H1 (cell line): Measurements from ENCODE around the gene NID1. TPM values are rescaled to one million over a fixed set of nuclear protein-coding genes. Genes with fewer than 3 reads are reported as not detected.

ENCODE experiments used
- RAD21 ChIP-seq, 2 experiments: IDR thresholded peaks in 1 of 2; conservative IDR thresholded peaks in 1 of 2; 2 replicates each; pipeline ENCODE4 v1.6.1; 2011; ENCODE audit warnings: low read depth in 2 of 2, low read length in 2 of 2, improper control_type of control experiment in 1 of 2, inconsistent platforms in 1 of 2, mild to moderate bottlenecking in 1 of 2, moderate library complexity in 1 of 2
- SIN3A ChIP-seq, 2 experiments: IDR thresholded peaks in 1 of 2; conservative IDR thresholded peaks in 1 of 2; 2 replicates each; pipeline ENCODE4 v1.6.1; 2011 to 2012; ENCODE audit warnings: low read length in 2 of 2, improper control_type of control experiment in 1 of 2, low read depth in 1 of 2, mild to moderate bottlenecking in 1 of 2
- SRF ChIP-seq: IDR thresholded peaks from 2 replicates; pipeline ENCODE4 v1.6.1; 2011; ENCODE audit warnings: mild to moderate bottlenecking, low read depth, low read length, moderate library complexity
- TEAD4 ChIP-seq: IDR thresholded peaks from 2 replicates; pipeline ENCODE4 v1.6.1; 2012; ENCODE audit warnings: low read depth, low read length, inconsistent platforms, mixed read lengths
- polyA plus RNA-seq, 7 experiments: library from polyadenylated mRNA; depleted of rRNA in 3 of 7; stranded (reverse) in 5 of 7; unstranded in 2 of 7; fragments of >200 nt in 5 of 7; fragments of 200-250 nt in 2 of 7; gene quantifications; 1 replicate in 5 of 7; 2 replicates in 1 of 7; 4 replicates in 1 of 7; pipeline versions ENCODE4 v1.2.1 to v1.2.3, GENCODE V29; 2011 to 2013; ENCODE audit warnings: missing spikeins in 2 of 7, mixed read lengths in 2 of 7
- total RNA-seq: library from RNA; stranded (reverse); fragmentation: NEBNext Ultra II Directional; extraction: Animal tissue kit (Norgen Biotek cat#: 25700); gene quantifications from 2 replicates; pipeline ENCODE4 v1.2.1, GENCODE V29; 2021
- TF ChIP-seq, protein P1 (sequence below): fragments of 300-600 bp; sonication (generic); IDR thresholded peaks from 2 replicates; pipeline ENCODE4 v1.7.1; 2012; ENCODE audit warnings: low read length, moderate library complexity, mild to moderate bottlenecking, inconsistent platforms; ENCODE audit not compliant: insufficient replicate concordance

Gene NID1
- total and polyA plus RNA-seq, 2 of the 8 experiments (the other 6 are each of a cell fraction or from before 2014, with no cell fraction given), result 20.9 to 25.4 TPM

DNA sequence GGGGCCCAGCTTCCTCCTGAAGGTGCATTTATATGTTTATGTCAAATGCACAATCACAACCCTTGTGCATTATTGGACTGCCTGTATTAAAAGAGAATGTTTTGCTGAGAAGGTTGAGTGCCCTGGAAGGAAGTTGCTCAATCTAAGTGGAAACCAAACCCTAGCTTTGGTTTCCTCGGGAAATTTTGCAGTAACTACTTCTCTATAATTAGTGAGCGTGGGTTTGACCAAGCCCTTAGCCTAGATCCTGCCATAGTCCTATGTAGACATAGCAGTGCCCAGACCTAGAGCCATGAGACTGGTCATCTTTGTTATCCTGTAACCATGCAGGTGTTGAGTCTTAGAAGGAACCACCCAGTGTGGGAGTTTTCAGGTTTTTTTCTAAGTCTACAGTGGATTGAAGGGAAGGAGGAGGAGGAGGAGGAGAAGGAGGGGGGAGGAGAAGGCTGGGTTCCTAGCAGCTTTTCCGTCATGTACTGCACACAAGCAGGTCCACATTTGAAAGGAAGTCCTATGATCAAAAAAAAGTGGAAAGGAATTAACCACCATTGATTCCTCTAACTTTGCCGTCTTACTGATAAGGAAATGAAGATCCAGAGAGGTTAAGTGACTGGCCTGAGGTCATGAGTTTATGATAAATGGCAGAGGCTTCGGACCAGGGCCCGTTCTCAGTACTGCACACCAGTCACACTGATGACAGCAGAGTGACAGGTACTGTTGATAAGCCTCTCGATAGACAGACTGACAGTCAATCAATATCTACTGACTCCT, 126.0 kb downstream of the NID1 start (continued):
- TF ChIP-seq, protein P1, sequence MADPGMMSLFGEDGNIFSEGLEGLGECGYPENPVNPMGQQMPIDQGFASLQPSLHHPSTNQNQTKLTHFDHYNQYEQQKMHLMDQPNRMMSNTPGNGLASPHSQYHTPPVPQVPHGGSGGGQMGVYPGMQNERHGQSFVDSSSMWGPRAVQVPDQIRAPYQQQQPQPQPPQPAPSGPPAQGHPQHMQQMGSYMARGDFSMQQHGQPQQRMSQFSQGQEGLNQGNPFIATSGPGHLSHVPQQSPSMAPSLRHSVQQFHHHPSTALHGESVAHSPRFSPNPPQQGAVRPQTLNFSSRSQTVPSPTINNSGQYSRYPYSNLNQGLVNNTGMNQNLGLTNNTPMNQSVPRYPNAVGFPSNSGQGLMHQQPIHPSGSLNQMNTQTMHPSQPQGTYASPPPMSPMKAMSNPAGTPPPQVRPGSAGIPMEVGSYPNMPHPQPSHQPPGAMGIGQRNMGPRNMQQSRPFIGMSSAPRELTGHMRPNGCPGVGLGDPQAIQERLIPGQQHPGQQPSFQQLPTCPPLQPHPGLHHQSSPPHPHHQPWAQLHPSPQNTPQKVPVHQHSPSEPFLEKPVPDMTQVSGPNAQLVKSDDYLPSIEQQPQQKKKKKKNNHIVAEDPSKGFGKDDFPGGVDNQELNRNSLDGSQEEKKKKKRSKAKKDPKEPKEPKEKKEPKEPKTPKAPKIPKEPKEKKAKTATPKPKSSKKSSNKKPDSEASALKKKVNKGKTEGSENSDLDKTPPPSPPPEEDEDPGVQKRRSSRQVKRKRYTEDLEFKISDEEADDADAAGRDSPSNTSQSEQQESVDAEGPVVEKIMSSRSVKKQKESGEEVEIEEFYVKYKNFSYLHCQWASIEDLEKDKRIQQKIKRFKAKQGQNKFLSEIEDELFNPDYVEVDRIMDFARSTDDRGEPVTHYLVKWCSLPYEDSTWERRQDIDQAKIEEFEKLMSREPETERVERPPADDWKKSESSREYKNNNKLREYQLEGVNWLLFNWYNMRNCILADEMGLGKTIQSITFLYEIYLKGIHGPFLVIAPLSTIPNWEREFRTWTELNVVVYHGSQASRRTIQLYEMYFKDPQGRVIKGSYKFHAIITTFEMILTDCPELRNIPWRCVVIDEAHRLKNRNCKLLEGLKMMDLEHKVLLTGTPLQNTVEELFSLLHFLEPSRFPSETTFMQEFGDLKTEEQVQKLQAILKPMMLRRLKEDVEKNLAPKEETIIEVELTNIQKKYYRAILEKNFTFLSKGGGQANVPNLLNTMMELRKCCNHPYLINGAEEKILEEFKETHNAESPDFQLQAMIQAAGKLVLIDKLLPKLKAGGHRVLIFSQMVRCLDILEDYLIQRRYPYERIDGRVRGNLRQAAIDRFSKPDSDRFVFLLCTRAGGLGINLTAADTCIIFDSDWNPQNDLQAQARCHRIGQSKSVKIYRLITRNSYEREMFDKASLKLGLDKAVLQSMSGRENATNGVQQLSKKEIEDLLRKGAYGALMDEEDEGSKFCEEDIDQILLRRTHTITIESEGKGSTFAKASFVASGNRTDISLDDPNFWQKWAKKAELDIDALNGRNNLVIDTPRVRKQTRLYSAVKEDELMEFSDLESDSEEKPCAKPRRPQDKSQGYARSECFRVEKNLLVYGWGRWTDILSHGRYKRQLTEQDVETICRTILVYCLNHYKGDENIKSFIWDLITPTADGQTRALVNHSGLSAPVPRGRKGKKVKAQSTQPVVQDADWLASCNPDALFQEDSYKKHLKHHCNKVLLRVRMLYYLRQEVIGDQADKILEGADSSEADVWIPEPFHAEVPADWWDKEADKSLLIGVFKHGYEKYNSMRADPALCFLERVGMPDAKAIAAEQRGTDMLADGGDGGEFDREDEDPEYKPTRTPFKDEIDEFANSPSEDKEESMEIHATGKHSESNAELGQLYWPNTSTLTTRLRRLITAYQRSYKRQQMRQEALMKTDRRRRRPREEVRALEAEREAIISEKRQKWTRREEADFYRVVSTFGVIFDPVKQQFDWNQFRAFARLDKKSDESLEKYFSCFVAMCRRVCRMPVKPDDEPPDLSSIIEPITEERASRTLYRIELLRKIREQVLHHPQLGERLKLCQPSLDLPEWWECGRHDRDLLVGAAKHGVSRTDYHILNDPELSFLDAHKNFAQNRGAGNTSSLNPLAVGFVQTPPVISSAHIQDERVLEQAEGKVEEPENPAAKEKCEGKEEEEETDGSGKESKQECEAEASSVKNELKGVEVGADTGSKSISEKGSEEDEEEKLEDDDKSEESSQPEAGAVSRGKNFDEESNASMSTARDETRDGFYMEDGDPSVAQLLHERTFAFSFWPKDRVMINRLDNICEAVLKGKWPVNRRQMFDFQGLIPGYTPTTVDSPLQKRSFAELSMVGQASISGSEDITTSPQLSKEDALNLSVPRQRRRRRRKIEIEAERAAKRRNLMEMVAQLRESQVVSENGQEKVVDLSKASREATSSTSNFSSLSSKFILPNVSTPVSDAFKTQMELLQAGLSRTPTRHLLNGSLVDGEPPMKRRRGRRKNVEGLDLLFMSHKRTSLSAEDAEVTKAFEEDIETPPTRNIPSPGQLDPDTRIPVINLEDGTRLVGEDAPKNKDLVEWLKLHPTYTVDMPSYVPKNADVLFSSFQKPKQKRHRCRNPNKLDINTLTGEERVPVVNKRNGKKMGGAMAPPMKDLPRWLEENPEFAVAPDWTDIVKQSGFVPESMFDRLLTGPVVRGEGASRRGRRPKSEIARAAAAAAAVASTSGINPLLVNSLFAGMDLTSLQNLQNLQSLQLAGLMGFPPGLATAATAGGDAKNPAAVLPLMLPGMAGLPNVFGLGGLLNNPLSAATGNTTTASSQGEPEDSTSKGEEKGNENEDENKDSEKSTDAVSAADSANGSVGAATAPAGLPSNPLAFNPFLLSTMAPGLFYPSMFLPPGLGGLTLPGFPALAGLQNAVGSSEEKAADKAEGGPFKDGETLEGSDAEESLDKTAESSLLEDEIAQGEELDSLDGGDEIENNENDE, result no peak
- TF ChIP-seq SIN3A (conservative IDR thresholded peaks at IDR 0.05 in 1 of 2, IDR thresholded peaks at IDR 0.05 in 1 of 2; ENCODE audit: low read depth in 1 of 2, low read length in 2 of 2) (no peak), TEAD4 (no peak), SRF (no peak), RAD21 (IDR thresholded peaks at IDR 0.05 in 1 of 2, conservative IDR thresholded peaks at IDR 0.05 in 1 of 2; ENCODE audit: low read depth in 2 of 2, low read length in 2 of 2) (no peak)
